NCI-H460 (cell line): Measurements from ENCODE around the gene ELOVL2. TPM values are rescaled to one million over a fixed set of nuclear protein-coding genes. Genes with fewer than 3 reads are reported as not detected.
"Not testable (repeated sequence)": the region's sequence is repeated elsewhere in the genome, so short reads cannot be mapped to it uniquely, and the experiment has no call there.

Experiments used
- DNase-seq: peaks from one replicate; pipeline ENCODE4 v3.0.0-alpha.2; 2016; ENCODE audit warnings: low read depth; ENCODE audit errors: extremely low read depth
- polyA plus RNA-seq: library from polyadenylated mRNA; depleted of rRNA; stranded (reverse); fragments of >200 nt; gene quantifications from 2 replicates; pipeline ENCODE4 v1.2.3, GENCODE V29; 2014; cell fraction: nucleus; rRNA removed
- total RNA-seq: library from RNA; depleted of rRNA; stranded (reverse); fragments of >200 nt; shearing (Covaris generic); gene quantifications from 2 replicates; pipeline ENCODE4 v1.2.3, GENCODE V29; 2014; rRNA removed

Gene ELOVL2, protein sequence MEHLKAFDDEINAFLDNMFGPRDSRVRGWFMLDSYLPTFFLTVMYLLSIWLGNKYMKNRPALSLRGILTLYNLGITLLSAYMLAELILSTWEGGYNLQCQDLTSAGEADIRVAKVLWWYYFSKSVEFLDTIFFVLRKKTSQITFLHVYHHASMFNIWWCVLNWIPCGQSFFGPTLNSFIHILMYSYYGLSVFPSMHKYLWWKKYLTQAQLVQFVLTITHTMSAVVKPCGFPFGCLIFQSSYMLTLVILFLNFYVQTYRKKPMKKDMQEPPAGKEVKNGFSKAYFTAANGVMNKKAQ
- total RNA-seq = 2.5 and 2.7 TPM in 2 replicates
- 1.4 and 2.2 TPM in 2 replicates for polyA plus RNA-seq

DNA sequence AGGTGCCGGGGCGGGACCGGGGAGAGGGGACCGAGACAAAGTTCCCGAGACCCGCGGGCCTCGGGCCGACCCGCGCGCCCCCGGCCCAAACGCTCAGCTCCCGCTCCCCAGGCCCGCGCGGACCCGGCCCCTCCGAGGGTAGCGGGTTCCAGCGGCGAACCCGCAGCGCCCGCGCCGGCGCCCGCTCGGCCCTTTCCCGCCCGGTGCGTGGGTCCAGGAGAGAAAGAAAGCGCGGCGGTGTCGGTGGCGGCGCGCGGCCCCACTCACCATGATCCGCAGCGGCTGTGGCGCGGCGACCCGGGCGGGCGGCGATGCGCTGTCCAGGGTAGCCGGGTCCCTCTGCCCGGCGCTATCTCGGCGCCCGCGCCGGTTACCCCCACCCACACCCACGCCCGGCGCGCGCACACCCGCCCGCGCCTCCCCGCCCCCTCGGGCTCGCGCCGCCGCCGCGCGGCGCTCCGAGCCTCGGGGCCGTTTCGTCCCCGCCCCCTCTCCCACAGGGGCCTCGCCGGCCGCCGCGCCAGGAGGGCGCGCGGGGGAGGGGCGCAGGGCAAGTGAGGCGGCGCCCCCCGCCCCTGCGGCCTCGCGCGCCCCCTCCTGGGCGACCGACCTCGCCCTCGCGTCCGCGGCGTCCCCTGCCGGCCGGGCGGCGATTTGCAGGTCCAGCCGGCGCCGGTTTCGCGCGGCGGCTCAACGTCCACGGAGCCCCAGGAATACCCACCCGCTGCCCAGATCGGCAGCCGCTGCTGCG lies at the start of gene ELOVL2:
Gene ELOVL2 (minus strand): TSS at position 345 of the 751 bp plus-strand sequence. CDS start 75 bp downstream, at position 270.
- DNase-seq = peak; percentile 28

DNA sequence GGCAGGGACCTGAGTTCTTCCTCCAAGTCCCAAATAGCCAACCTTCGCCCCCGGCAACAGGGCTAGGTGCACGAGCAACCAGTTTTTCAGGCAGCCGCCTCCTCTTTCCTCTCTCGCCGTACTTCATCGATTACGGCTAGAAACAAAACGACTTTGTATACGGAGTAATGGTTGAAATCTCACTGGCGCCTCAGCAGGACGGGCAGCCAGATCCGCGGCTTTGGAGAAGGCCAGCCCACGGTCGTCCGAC lies 49.2 kb upstream of the ELOVL2 start:
- no peak for DNase-seq

DNA sequence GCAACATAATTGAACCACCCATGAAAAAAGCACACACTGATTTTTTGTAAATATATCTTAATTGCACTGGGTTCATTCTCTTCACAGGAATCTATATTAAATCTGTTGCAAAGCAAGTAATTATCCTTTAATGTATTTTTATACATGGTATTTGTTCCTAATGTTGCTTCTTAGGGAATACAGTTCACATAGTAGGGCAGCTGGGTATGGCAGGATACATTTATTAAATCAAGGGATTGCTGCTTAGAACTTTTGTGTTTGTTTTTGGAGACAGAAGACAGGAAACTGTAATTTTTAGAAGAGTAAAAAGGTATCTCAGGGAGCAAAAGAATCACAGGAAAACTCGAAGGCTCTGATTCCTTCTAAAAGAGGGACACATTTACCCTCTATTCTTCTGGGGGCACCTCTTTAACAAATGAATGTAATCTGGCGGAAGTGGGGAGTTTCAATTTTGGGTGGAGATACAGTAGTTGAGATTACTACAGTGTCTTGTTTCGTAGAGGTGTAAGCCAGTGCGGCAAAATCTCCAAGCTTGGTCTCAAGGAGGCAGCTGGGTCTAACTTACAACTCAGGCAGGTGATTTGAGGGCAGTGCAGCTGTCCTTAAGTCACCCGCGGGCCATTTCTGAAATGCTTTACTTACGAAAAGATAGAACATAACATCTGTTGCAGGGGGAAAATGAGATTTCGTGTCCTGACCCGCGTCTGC lies 48.7 kb upstream of the ELOVL2 start:
- no peak for DNase-seq

DNA sequence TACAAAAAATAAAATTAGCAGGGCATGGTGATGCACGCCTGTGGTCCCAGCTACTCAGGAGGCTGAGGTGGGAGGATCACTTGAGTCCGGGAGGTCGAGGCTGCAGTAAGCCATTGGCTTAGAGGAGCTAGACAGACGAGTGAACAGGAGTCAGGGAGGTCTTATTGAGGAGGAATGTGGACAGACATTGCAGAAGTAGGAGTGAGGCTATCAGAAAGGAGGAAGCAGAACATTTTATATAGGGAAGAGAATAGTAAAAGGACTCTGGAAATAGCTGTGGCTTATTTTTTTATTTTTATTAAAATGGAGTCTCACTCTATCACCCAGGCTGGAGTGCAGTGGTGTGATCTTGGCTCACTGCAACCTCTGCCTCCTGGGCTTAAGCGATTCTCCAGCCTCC lies 47.0 kb upstream of the ELOVL2 start:
- DNase-seq = not testable (repeated sequence)

- DNase-seq = no peak
Observed at GRCh38 chr6:11089695-11090094, 45.6 kb upstream of the ELOVL2 start.

- not testable (repeated sequence) for DNase-seq
Observed at GRCh38 chr6:11087141-11087812, 43.2 kb upstream of the ELOVL2 start.

DNA sequence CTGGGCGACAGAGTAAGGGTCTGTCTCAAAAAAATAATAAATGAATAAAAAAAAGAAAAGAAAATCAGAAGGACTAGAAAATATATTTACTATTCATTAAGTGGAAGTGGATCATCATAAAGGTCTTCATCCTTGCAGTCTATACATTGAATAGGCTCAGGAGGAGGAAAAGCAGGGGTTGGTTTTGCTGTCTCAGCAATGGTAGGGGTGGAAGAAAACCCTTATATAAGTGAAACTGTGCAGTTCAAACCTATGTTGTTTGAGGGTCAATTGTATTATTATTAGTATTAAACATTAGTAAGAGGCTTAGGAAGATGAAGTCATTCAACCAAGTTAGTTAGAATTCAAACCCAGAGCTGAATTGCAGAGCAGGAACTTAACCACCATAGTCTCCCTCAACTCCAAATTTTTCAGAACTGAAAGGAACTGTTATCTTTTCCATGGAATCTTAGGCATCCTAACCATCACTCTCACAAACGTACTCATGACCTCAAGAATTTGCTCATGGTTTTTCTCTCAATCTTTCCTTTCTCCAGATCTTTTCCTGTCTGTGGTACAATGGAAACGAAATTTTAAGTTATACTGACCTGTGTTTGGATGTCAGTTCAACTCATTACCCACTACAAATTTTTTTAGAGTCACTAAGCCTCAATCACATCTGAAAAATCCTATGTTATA lies 41.8 kb upstream of the ELOVL2 start:
- DNase-seq = no peak

GRCh38 chr6:11083956-11084355 lies 39.9 kb upstream of the ELOVL2 start:
- no peak for DNase-seq

GRCh38 chr6:11083491-11083890 lies 39.4 kb upstream of the ELOVL2 start:
- no peak for DNase-seq

GRCh38 chr6:11080296-11080695 lies 36.2 kb upstream of the ELOVL2 start:
- DNase-seq = no peak

GRCh38 chr6:11078266-11078665 lies 34.2 kb upstream of the ELOVL2 start:
- no peak for DNase-seq

GRCh38 chr6:11076540-11076939 lies 32.4 kb upstream of the ELOVL2 start:
- DNase-seq = no peak

DNA sequence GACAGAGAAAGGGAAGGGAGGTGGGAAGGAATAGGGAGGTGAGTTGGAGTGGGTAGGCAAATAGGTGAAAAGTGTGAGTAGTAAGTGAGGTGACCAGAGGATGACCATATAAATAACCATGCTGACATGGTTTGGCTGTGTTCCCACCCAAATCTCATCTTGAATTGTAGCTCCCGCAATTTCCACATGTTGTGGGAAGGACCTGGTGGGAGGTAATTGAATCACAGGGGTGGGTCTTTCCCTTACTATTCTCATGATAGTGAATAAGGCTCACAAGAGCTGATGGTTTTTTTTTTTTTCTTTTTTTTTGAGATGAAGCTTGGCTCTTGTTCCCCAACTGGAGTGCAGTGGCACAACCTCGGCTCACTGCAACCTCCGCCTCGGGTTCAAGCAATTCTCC lies 28.0 kb upstream of the ELOVL2 start:
- no peak for DNase-seq

GRCh38 chr6:11069760-11070159 lies 25.7 kb upstream of the ELOVL2 start:
- DNase-seq = no peak

DNA sequence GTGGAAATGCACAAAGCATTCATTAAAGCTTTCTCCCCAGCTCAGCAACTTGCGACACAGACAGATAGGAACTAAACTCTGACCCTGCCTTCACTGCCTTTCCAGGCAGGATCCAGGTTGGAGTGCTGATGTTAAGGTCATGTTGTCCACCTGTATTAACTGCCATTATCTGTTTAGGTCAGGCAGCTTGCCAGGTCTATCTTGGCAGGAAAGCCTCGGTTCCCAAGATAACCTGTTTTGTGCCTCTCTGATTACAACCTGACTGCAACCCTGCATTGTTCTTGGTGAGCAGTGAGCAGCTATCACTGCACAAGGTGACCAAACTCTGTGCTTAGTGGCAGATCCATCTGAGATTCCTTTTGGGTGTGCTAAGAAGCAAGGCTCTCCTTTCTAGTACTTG lies 23.2 kb upstream of the ELOVL2 start:
- DNase-seq = no peak

DNA sequence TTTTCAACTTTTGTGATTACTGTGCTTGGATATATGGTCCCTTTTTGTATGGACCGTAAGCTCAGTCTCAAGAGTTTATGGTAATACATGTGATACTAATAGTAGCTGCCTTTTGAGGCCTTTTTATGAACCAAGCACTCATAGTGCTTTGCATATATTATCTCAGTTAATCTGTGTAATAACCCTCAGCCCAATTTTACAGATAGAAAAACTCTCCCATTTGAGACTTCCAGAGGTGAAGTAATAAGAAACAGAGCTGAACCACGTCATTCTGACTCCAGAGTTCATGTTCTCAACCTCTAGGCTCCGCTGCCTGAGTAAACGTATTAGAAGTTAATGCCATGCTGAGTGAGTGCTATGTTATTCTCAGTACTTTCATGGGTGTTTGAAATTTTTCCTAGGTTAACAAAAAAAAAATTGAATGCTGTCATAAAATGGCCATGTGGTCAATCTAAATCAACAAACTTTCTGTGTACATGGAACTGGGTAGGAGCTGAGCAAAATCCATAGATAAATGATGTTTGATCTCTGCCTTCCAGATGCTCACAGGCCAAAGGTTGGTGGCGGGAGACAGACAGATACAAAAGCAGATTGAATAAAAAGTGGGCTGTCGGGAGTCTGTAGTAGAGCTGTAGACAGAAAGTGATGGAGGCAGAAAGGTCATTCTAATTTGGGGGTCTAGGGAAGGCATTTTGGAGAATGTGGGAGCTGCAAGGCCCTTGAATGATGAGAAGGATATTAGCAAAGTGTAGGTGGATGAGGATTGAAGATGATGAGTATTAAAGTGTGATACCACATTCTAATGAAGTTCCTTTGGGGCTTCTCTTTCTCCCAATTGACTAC lies 22.6 kb upstream of the ELOVL2 start:
- no peak for DNase-seq

- no peak for DNase-seq
Observed at GRCh38 chr6:11065436-11066202, 21.5 kb upstream of the ELOVL2 start.

DNA sequence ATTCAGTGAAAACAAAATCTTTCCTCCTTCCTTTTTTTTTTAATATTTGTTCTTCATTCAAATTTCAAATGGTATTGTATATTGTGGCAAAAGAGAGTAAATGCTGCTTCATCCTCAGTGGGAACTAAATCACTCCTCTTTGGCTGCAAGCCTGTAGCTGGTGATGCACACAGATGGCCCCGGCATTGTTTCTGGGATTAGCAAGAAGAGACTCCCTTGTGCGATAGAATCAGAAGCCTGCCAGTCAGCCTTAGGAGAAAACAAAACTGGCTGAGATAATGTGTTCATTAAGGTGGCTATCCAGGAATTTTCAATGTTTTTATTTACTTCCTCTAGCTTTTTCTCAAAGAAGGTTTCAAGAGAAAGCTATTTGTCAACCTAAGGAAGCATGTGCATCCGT lies 20.7 kb upstream of the ELOVL2 start:
- DNase-seq = no peak

- DNase-seq = no peak
Observed at GRCh38 chr6:11062715-11063114, 18.6 kb upstream of the ELOVL2 start.
